Activated CD8-positive, alpha-beta memory T cell treated with anti-CD3 and anti-CD28 coated beads for 36 hours (primary cell): ENCODE results near the gene UBE2G2. TPM values are rescaled to one million over a fixed set of nuclear protein-coding genes. Genes with fewer than 3 reads are reported as not detected.

Experiments
- CTCF ChIA-PET: fragments of 350-600 bp; sonication (Branson Sonifier 250); formaldehyde crosslinking; loops from one replicate; lab custom pipeline; 2021; ENCODE audit warnings: antibody characterized with exemption; lab: Charles Lee
- POLR2A ChIA-PET: fragments of 350-600 bp; sonication (Branson Sonifier 250); formaldehyde crosslinking; loops from one replicate; lab custom pipeline; 2021; ENCODE audit warnings: antibody characterized with exemption; lab: Charles Lee
- total RNA-seq, 2 experiments: library from RNA; stranded (reverse); gene quantifications; one replicate each; pipeline ENCODE4 v1.2.3, GENCODE V29; 2021

UBE2G2 gene, protein sequence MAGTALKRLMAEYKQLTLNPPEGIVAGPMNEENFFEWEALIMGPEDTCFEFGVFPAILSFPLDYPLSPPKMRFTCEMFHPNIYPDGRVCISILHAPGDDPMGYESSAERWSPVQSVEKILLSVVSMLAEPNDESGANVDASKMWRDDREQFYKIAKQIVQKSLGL
- total RNA-seq, result 100 to 1,000 TPM; 119 to 121 TPM

- ChIA-PET CTCF (interaction anchor here (1.1 to 2.4 kb wide), 10 partner anchors 8 to 291 kb away, joined by 3 to 16 read pairs (median 4); partner anchors contain the start of genes PTTG1IP and SLX9), POLR2A (interaction anchor here (0.9 to 1.0 kb wide), 2 partner anchors 8 to 16 kb away, joined by 3 read pairs; no protein-coding TSS in a partner anchor)
Measured at GRCh38 chr21:44801468-44802395, at the start of gene UBE2G2. TSS of gene UBE2G2 (minus strand) at chr21:44801820. CDS start at chr21:44801748, 72 bp downstream.

- CTCF ChIA-PET, result no interaction called here
- POLR2A ChIA-PET, result interaction anchor here (0.5 kb wide), 1 partner anchor 1170 kb away, joined by 6 read pairs; no protein-coding TSS in a partner anchor
Measured at GRCh38 chr21:44850905-44851657, 49.5 kb upstream of the UBE2G2 start.

GRCh38 chr21:44850208-44850800 is 48.7 kb upstream of the UBE2G2 start:
- POLR2A ChIA-PET, result interaction anchor here (0.5 kb wide), 1 partner anchor 1169 kb away, joined by 6 read pairs; no protein-coding TSS in a partner anchor
- CTCF ChIA-PET, result no interaction called here

DNA sequence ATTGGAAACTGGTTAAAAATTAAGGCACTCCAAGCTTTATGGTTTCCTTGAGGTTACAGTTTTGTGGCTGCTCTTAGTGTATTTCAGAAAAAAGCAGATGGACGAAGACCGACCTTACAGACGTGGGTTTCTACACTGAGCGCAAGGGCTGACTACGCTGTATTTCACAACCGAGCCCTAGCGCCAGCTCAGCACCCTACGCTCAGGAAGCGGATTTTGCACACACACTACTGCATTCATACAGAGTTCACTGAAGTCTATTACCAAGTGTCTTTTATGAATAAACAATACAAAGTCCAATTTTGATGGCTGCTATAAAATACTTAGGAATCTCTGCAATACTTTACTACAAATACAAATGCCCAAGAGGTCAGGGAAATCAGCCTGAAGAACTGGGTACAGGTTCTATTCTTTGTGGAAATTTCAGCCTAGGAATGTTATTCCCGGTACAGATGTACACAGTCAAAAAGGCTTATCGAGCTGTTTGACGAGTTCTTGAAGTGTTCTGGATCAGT is 48.1 kb upstream of the UBE2G2 start:
- ChIA-PET POLR2A (no interaction called here), CTCF (no interaction called here)

DNA sequence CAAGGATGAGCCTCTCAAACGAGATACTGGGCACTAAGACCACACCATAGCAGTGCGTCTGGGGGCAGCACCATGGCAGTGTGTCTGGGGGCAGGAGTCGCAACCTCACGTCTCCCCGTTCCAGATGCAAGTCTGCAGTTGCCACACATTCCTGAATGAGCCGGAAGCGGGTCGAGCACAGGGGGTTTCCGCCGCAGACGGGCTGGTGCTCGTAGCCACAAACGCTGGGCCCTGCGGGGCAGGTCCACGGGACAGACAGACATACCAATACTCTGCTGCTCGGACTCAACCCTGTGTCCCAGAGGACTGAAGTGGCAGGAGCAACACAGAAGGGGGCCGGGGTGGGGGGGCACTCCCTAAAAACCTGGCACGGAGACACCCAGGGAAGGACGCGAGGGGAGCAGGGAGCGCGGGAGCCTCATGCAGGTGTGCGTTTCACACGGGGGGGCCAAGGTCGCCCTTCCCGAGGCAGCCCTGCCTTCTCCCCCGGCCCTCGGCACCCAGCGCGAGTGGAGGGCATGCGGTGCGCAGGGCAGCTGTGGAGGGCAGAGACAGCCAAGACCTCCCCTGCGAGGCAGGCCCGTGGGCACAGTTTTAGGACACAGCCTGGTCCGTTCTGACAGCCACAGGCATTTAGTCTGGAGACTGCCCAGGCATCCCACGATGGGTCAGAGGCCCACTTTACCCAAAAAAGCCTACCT is 47.4 kb upstream of the UBE2G2 start:
- ChIA-PET CTCF (no interaction called here), POLR2A (no interaction called here)

DNA sequence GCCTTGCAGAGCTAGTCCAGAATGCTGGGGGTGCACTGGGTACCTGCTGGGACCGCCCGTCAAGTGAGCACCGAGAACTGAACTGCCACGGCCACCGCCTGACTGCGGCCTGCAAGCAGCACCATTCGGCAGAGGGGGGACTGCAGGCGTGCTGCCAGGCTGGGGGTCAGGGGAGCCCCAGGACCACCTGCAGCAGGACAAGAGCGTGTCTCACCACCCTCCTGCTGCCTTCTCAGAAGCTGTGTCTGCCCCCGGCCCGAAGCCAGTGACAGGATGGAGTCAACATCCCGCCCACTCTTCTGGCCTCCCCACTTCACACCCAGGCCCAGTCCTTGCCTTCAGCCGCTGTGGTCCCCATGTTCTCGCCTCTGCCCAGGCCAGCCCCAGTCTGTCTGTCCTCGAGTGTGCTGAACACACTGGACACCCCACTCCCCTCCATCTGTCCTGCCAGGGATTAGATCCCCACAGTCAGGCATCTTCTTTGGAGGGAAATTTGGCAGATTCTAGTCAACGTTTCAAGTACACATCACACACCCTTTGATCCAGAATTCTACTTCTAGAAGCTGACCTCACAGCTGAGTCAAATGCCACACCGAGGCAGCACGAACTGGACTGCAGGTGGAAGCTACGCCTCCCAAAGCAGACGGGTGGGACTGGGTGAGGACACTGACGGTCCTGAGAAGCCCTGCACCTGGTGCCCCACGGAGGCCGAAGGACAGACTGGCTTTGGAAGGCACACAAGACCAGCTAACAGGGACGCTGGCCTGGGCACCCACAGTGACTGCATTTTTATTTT is 45.8 kb upstream of the UBE2G2 start:
- ChIA-PET CTCF (interaction anchor here (0.7 to 1.1 kb wide), 2 partner anchors 25 to 180 kb away, joined by 3 to 4 read pairs; no protein-coding TSS in a partner anchor), POLR2A (interaction anchor here (0.6 kb wide), 1 partner anchor 801 kb away, joined by 4 read pairs; no protein-coding TSS in a partner anchor)

DNA sequence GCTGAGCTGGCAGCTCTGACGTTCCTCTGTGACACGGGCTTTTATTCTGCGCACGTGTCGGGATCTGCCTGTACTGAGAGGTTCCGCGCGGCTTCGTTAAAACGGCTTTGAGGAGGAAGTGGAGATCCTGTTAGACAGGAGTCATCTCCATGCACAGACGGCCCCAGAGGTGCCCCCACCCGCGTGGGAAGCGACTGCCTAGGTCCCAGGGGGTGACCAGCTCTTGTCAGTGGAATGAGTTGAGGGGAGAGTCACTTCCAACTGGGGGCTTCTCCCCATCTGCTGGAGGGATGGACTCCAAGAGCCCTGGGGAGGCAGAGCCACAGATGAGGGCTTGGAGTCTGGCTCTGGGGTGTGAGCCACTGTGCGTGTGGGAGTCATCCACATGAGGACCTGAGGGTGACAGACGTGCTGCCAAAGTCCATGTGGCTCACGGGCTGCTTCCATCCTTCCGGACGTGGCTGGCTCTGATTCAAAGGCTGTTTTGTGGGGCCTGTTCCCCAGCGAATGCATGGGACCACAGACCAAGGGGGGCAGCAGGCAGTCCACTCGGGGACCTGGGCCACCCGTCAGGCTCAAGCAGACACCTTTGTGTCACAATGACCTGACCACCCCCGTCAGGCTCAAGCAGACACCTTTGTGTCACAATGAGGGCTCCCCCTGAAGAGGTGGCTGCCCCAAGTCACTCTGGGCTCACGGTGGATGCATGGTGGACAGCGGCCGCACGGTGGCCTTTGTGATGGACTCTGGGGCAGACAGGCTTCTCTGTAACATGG is 45.1 kb upstream of the UBE2G2 start:
- ChIA-PET CTCF (interaction anchor here (1.1 kb wide), 1 partner anchor 179 kb away, joined by 4 read pairs; no protein-coding TSS in a partner anchor), POLR2A (no interaction called here)

DNA sequence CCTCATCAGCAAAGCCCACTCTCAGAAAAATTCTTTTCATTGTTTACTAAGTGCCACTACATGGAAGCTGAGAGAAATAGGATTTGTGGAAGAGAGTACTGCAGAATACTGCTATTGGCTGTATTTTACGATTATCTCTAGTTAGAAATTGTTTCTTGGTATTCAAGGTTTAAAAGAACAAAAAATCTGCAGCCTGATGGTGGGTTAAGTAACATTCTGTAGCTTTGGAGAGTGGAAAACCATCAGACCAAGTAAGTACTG is 44.5 kb upstream of the UBE2G2 start:
- CTCF ChIA-PET, result interaction anchor here (1.1 kb wide), 1 partner anchor 179 kb away, joined by 4 read pairs; no protein-coding TSS in a partner anchor
- POLR2A ChIA-PET, result no interaction called here

- ChIA-PET POLR2A (no interaction called here), CTCF (interaction anchor here (1.1 kb wide), 1 partner anchor 178 kb away, joined by 4 read pairs; no protein-coding TSS in a partner anchor)
Measured at GRCh38 chr21:44845418-44846223, 44.0 kb upstream of the UBE2G2 start.

DNA sequence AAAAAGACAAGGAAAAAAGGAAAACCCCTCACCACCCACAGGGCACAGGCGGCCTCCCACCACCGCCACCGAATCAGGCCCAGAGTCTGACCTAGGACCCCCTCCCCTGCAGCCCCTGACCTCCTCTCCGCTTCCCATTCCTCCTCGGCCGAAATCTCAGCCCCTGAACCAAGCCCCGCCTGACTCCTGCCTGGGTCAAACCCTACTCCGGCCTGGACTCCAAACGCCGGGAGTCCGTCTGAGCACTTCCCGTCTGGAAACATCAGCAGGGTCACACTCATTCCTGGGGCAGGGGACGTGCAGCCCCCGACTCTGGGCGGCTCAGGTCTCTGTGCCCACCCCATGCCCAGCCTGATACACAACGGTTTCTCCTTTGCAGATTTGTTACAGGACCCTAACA is 42.6 kb upstream of the UBE2G2 start:
- ChIA-PET CTCF (interaction anchor here (1.0 kb wide), 1 partner anchor 334 kb away, joined by 3 read pairs; no protein-coding TSS in a partner anchor), POLR2A (no interaction called here)

DNA sequence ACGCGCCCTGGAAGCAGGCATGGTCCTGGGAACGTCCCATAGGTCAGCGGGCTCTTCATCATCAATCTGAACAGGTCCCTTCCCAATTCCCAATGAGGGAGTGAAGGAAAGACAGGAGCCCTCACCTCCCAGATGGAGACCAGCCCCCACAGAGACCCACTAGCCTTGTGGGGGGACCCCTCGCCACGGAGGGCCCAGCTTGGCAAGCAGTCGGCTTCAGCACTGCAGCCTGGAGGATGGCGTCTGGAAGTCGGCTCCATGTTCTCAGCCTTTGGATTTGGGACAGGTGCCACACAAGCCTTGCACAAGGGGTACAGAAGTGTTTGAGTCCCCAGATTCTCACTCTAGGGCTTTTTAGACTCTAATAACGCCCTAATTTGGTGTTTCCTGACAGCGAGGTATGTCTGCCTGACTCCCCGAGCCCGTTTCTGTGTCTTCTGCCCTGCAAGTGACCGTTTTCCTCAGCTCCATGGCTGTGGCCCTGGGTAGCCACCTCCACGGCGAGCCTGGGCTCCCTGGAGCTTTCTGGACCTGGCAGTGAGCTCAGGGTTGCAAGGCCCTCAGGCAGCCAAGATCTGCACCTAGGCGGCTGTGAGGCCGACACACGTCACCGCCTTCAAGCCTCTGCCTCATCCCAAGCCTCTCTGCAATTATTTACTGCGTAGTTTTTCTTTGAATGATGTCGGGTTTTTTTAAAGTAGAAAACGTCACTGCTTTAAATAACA is 41.3 kb upstream of the UBE2G2 start:
- ChIA-PET CTCF (no interaction called here), POLR2A (no interaction called here)

DNA sequence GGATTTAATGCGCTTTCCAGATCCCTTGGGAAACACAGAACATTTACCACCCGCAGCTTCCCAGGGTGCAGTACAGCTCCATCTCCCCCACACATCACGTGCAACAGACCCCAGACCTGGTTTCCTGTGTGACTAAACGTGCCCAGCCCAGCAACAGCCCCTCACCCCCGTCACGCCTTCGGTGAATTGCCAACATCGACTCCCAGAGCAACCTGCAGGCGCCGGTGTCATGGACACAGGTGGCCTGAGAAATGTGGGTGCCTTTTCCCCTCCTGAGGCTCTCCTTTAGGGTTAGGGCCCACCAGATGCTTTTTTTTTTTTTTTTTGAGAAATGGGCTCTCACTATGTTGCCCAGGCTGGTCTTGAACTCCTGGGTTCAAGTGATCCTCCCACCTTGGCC is 40.5 kb upstream of the UBE2G2 start:
- POLR2A ChIA-PET, result no interaction called here
- CTCF ChIA-PET, result no interaction called here

GRCh38 chr21:44840771-44841170 is 39.2 kb upstream of the UBE2G2 start:
- CTCF ChIA-PET, result no interaction called here
- POLR2A ChIA-PET, result no interaction called here

DNA sequence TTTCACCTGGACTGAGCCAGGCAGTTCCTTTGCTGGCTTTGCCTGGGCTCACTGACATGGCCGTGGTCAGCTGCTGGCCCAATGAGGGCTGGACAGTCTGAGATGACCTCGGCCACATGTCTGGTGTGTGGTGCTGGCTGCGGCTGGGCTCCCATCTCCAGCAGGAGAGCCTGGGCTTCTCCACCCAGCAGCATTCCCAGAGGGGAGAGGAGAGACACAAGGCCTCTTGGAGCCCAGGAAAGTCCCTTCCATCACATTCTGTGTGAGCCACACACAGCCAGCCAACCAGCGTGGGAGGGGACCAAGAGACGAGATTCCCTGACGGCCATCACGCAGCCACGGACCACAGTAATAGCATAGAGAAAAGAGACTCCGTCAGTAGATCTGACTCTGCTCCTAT is 37.3 kb upstream of the UBE2G2 start:
- POLR2A ChIA-PET, result no interaction called here
- CTCF ChIA-PET, result no interaction called here
